GM20000 (cell line): ENCODE data around the gene BRMS1.
A peak's percentile ranks its signal among the peaks of the same experiment; 100 is the strongest.

Experiments used
- DNase-seq: peaks from one replicate; pipeline ENCODE4 v3.0.0; 2012; ENCODE audit warnings: low spot score
- CTCF ChIP-seq: IDR thresholded peaks from 2 replicates; pipeline ENCODE4 v1.5.1; 2012; ENCODE audit warnings: mild to moderate bottlenecking, control low read depth; ENCODE audit errors: extremely low read depth, missing control alignments

BRMS1 gene

GRCh38 chr11:66332371-66333219 lies 12.3 kb downstream of the BRMS1 start:
- DNase-seq: no peak
- TF ChIP-seq CTCF: no peak

- DNase-seq: no peak
- no peak for TF ChIP-seq CTCF
Measured at GRCh38 chr11:66331542-66332370, 13.1 kb downstream of the BRMS1 start.

- no peak for DNase-seq
- no peak for TF ChIP-seq CTCF
Measured at GRCh38 chr11:66330931-66331330, 14.0 kb downstream of the BRMS1 start.

- TF ChIP-seq CTCF: no peak
Measured at GRCh38 chr11:66329165-66329673, 15.7 kb downstream of the BRMS1 start.

GRCh38 chr11:66328302-66329144 lies 16.4 kb downstream of the BRMS1 start:
- peak; percentile 89 for DNase-seq

More at GRCh38 chr11:66329165-66329673, 15.7 kb downstream of the BRMS1 start:
- no peak for DNase-seq

DNA sequence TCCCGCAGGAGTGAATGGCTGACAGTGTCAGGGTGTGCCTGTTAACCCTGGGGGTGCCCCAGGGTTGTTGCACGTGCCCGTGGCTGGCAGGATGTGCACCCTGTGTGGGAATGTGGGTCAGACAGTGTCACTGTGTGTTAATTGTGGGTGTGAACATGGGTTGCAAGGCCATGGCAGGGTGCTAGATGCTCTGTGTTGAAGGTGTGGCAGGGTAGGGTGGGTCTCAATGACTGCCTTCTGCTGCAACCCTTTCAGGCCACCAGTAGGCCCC lies 16.9 kb downstream of the BRMS1 start:
- DNase-seq: no peak
- TF ChIP-seq CTCF: no peak

More at GRCh38 chr11:66328302-66329144, 16.4 kb downstream of the BRMS1 start:
- peak; percentile 82 for TF ChIP-seq CTCF
